ENCODE results near the gene POLR3H. TPM values are rescaled to one million over a fixed set of nuclear protein-coding genes. Genes with fewer than 3 reads are reported as not detected.

Gene POLR3H
- total and polyA plus RNA-seq, 2 donors (not counting 1 experiment from before 2014, with no cell fraction given): 12.4 to 32.1 TPM

DNA sequence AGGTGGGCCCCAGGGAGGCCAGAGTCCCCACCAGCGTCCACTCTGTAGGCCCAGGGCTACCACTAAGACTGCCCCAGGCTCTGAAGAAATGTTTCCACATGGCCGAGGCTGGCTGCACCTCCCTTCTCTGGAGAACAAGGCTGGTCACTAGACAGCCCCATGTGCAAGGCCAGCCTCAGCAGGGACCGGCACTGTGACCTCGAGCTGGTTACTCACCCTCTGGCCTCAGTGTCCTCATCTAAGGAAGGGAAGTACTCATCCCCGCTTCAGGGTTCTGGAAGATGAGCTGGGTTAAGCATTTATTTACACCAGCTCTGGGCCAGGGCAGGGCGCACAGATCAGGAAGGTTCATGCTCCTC lies 35.7 kb upstream of the POLR3H start:
- no peak for TF ChIP-seq EZH2 (IDR thresholded peaks at IDR 0.05; ENCODE audit: borderline replicate concordance, insufficient read depth, low read depth, low read length, poor library complexity, severe bottlenecking)
- TF ChIP-seq, protein P1, sequence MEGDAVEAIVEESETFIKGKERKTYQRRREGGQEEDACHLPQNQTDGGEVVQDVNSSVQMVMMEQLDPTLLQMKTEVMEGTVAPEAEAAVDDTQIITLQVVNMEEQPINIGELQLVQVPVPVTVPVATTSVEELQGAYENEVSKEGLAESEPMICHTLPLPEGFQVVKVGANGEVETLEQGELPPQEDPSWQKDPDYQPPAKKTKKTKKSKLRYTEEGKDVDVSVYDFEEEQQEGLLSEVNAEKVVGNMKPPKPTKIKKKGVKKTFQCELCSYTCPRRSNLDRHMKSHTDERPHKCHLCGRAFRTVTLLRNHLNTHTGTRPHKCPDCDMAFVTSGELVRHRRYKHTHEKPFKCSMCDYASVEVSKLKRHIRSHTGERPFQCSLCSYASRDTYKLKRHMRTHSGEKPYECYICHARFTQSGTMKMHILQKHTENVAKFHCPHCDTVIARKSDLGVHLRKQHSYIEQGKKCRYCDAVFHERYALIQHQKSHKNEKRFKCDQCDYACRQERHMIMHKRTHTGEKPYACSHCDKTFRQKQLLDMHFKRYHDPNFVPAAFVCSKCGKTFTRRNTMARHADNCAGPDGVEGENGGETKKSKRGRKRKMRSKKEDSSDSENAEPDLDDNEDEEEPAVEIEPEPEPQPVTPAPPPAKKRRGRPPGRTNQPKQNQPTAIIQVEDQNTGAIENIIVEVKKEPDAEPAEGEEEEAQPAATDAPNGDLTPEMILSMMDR (IDR thresholded peaks at IDR 0.05): no peak
- Histone ChIP-seq H3K27me3 (replicated peaks in 1 of 4; ENCODE audit: control extremely low read depth in 1 of 4, control insufficient read depth in 3 of 4, insufficient read depth in 4 of 4, low read length in 3 of 4) (no peaks in the 10 kb centered on the region), H3K36me3 (replicated peaks in 1 of 2; ENCODE audit: control extremely low read depth in 1 of 2, control insufficient read depth in 1 of 2, extremely low read depth in 1 of 2, insufficient read depth in 2 of 2, low read length in 1 of 2) (peaks cover 0 to 22% of the 10 kb centered on the region in 2 experiments), H3K27ac (ENCODE audit: low read length in 2 of 2) (no peak overlapping the region), H3K4me1 (ENCODE audit: control insufficient read depth in 2 of 2, insufficient read depth in 2 of 2, low read length in 2 of 2) (no peaks in the 10 kb centered on the region), H3K4me2 (replicated peaks; ENCODE audit: low read depth, low read length, poor library complexity, severe bottlenecking) (no peak overlapping the region), H3K4me3 (ENCODE audit: control extremely low read depth in 1 of 5, extremely low read depth in 1 of 5, insufficient read depth in 1 of 5, low read depth in 2 of 5, low read length in 4 of 5) (no peak overlapping the region), H2AFZ (ENCODE audit: insufficient read depth, low read depth, low read length, poor library complexity, severe bottlenecking) (no peak overlapping the region), H4K20me1 (ENCODE audit: control insufficient read depth, insufficient read depth, low read length, poor library complexity, severe bottlenecking) (no peaks in the 10 kb centered on the region), H3K9me3 (ENCODE audit: control extremely low read depth in 1 of 3, control insufficient read depth in 2 of 3, insufficient read depth in 1 of 3, low read length in 2 of 3) (no peaks in the 10 kb centered on the region), H3K79me2 (ENCODE audit: control insufficient read depth, insufficient read depth, low read length) (no peaks in the 10 kb centered on the region), H3K9ac (ENCODE audit: low read length) (no peak overlapping the region)
- DNase-seq: no peak
- ChIA-PET CTCF (no interaction called here), POLR2A (no interaction called here)
- no peaks in the 10 kb centered on the region for H3K4me1 Mint-ChIP-seq
- ATAC-seq (ENCODE audit: low read depth): no peak
- no peaks in the 10 kb centered on the region for H3K27me3 Mint-ChIP-seq
- intact Hi-C loops (cut with micrococcal nuclease): no loop called here
- H3K27ac Mint-ChIP-seq: no peak overlapping the region
- H3K4me3 Mint-ChIP-seq: no peak overlapping the region
- no peaks in the 10 kb centered on the region for H3K9me3 Mint-ChIP-seq (ENCODE audit: insufficient read depth)
- 97% methylated on average over 6 of the region's 6 CpGs for WGBS (ENCODE audit: insufficient coverage)

DNA sequence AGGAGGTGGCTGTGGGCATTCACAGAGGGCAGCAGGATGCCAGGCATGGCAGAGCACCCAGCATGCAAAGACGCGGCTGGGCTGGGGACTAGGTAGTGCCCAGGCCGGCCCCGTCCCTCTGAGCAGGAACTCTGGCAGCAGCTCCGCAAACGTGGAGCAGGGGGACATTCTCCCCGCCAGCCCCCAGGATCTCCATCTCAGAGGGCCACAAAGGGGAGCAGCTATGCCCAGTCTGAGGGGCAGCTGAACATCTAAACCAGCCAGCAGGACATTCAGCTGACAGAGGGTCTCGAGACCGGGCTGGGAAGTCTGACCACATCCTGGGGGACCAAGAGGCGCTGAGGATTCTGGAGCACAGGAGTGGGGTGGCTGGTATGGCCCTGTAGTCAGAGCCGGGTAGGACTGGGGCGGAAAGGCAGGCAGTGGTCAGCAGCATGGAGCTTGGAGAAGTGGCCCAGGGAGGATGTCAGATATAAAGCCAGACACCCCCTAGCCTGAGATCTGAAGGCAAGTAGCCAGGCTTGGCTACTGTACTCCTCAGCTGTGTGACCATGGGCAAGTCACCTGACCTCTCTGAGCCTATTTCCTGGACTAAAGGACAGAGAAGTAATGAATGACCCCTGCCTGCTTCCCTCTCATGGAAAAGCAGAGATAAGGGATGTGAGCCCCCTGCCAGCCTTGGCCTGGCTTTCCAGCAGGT lies 35.2 kb upstream of the POLR3H start:
- intact Hi-C loops (cut with micrococcal nuclease): no loop called here
- no peak for ATAC-seq (ENCODE audit: low read depth)
- H2AFZ ChIP-seq (ENCODE audit: insufficient read depth, low read depth, low read length, poor library complexity, severe bottlenecking): no peak overlapping the region
- CTCF ChIA-PET: no interaction called here
- no peaks in the 10 kb centered on the region for H4K20me1 ChIP-seq (ENCODE audit: control insufficient read depth, insufficient read depth, low read length, poor library complexity, severe bottlenecking)
- no peak overlapping the region for H3K27ac Mint-ChIP-seq
- no peaks in the 10 kb centered on the region for H3K4me1 ChIP-seq (ENCODE audit: control insufficient read depth in 2 of 2, insufficient read depth in 2 of 2, low read length in 2 of 2)
- H3K79me2 ChIP-seq (ENCODE audit: control insufficient read depth, insufficient read depth, low read length): no peaks in the 10 kb centered on the region
- H3K4me3 Mint-ChIP-seq: no peak overlapping the region
- no peak overlapping the region for H3K4me2 ChIP-seq (replicated peaks; ENCODE audit: low read depth, low read length, poor library complexity, severe bottlenecking)
- H3K4me3 ChIP-seq (ENCODE audit: control extremely low read depth in 1 of 5, extremely low read depth in 1 of 5, insufficient read depth in 1 of 5, low read depth in 2 of 5, low read length in 4 of 5): no peak overlapping the region
- peaks cover 0 to 22% of the 10 kb centered on the region in 2 experiments for H3K36me3 ChIP-seq (replicated peaks in 1 of 2; ENCODE audit: control extremely low read depth in 1 of 2, control insufficient read depth in 1 of 2, extremely low read depth in 1 of 2, insufficient read depth in 2 of 2, low read length in 1 of 2)
- no peaks in the 10 kb centered on the region for H3K27me3 ChIP-seq (replicated peaks in 1 of 4; ENCODE audit: control extremely low read depth in 1 of 4, control insufficient read depth in 3 of 4, insufficient read depth in 4 of 4, low read length in 3 of 4)
- H3K27me3 Mint-ChIP-seq: no peaks in the 10 kb centered on the region
- no peak overlapping the region for H3K9ac ChIP-seq (ENCODE audit: low read length)
- no peaks in the 10 kb centered on the region for H3K9me3 ChIP-seq (ENCODE audit: control extremely low read depth in 1 of 3, control insufficient read depth in 2 of 3, insufficient read depth in 1 of 3, low read length in 2 of 3)
- POLR2A ChIA-PET: interaction anchor here (0.6 kb wide), 1 partner anchor 315 kb away, joined by 3 read pairs; no protein-coding TSS in a partner anchor
- DNase-seq: no peak
- H3K9me3 Mint-ChIP-seq (ENCODE audit: insufficient read depth): no peaks in the 10 kb centered on the region
- no peak for TF ChIP-seq EZH2 (IDR thresholded peaks at IDR 0.05; ENCODE audit: borderline replicate concordance, insufficient read depth, low read depth, low read length, poor library complexity, severe bottlenecking)
- TF ChIP-seq, protein P1 (IDR thresholded peaks at IDR 0.05): no peak
- no peaks in the 10 kb centered on the region for H3K4me1 Mint-ChIP-seq
- H3K27ac ChIP-seq (ENCODE audit: low read length in 2 of 2): no peak overlapping the region
- 99% methylated on average over 12 of the region's 12 CpGs for WGBS (ENCODE audit: insufficient coverage)

Measured in B cell (primary cell).